DLD1 (cell line): ENCODE measurements around the gene PARVA.

Experiments
- in situ Hi-C: cut with HindIII; loops from 2 replicates; pipeline ENCODE4 v1.10.0; 2017; ENCODE audit warnings: low sequenced_read_pairs

Gene PARVA

GRCh38 chr11:12456651-12457579 lies 79.5 kb downstream of the PARVA start:
- in situ Hi-C loops, result no loop called here

- in situ Hi-C loops, result no loop called here
These were observed 80.7 kb downstream of the PARVA start for GRCh38 chr11:12458042-12458441.

GRCh38 chr11:12459374-12459773 lies 82.0 kb downstream of the PARVA start:
- in situ Hi-C loops, result no loop called here

- in situ Hi-C loops, result no loop called here
These were observed 82.6 kb downstream of the PARVA start for GRCh38 chr11:12459865-12460444.

GRCh38 chr11:12460466-12460865 lies 83.1 kb downstream of the PARVA start:
- in situ Hi-C loops, result no loop called here

GRCh38 chr11:12461516-12461915 lies 84.1 kb downstream of the PARVA start:
- in situ Hi-C loops, result no loop called here

GRCh38 chr11:12464303-12464702 lies 86.9 kb downstream of the PARVA start:
- in situ Hi-C loops, result no loop called here

GRCh38 chr11:12465332-12465731 lies 88.0 kb downstream of the PARVA start:
- in situ Hi-C loops, result no loop called here

- in situ Hi-C loops, result no loop called here
These were observed 90.2 kb downstream of the PARVA start for GRCh38 chr11:12467610-12468009.

GRCh38 chr11:12469451-12469850 lies 92.1 kb downstream of the PARVA start:
- in situ Hi-C loops, result no loop called here

GRCh38 chr11:12470236-12470635 lies 92.9 kb downstream of the PARVA start:
- in situ Hi-C loops, result no loop called here

- in situ Hi-C loops, result no loop called here
These were observed 95.1 kb downstream of the PARVA start for GRCh38 chr11:12472401-12473005.

- in situ Hi-C loops, result no loop called here
These were observed 96.0 kb downstream of the PARVA start for GRCh38 chr11:12473381-12473780.

GRCh38 chr11:12474871-12475270 lies 97.5 kb downstream of the PARVA start:
- in situ Hi-C loops, result no loop called here

GRCh38 chr11:12478743-12479142 lies 101.4 kb downstream of the PARVA start:
- in situ Hi-C loops, result no loop called here

GRCh38 chr11:12480401-12480800 lies 103.0 kb downstream of the PARVA start:
- in situ Hi-C loops, result no loop called here

GRCh38 chr11:12482839-12483238 lies 105.5 kb downstream of the PARVA start:
- in situ Hi-C loops, result no loop called here

GRCh38 chr11:12483604-12484003 lies 106.2 kb downstream of the PARVA start:
- in situ Hi-C loops, result no loop called here

GRCh38 chr11:12485328-12485727 lies 108.0 kb downstream of the PARVA start:
- in situ Hi-C loops, result no loop called here

- in situ Hi-C loops, result no loop called here
These were observed 111.9 kb downstream of the PARVA start for GRCh38 chr11:12489246-12489772.

GRCh38 chr11:12494699-12495098 lies 117.3 kb downstream of the PARVA start:
- in situ Hi-C loops, result no loop called here
